Vagina (tissue), 2 donors: Measurements from ENCODE around the gene SLC25A25.

Experiments
- POLR2A ChIP-seq, 2 donors: fragments of 450-650 bp; IDR thresholded peaks; one replicate each; pipeline ENCODE4 v1.6.1; 2017; ENCODE audit warnings: antibody characterized with exemption in 2 of 2, mild to moderate bottlenecking in 2 of 2, moderate library complexity in 2 of 2
- TF ChIP-seq, protein P1 (sequence below), 3 experiments: fragments of 450-650 bp in 2 of 3; fragments of 200-600 bp in 1 of 3; sonication (generic) in 1 of 3; IDR thresholded peaks; one replicate each; pipeline ENCODE4 v1.5.1; 2017 to 2019; ENCODE audit warnings: antibody characterized with exemption in 3 of 3, mild to moderate bottlenecking in 2 of 3, moderate library complexity in 2 of 3

DNA sequence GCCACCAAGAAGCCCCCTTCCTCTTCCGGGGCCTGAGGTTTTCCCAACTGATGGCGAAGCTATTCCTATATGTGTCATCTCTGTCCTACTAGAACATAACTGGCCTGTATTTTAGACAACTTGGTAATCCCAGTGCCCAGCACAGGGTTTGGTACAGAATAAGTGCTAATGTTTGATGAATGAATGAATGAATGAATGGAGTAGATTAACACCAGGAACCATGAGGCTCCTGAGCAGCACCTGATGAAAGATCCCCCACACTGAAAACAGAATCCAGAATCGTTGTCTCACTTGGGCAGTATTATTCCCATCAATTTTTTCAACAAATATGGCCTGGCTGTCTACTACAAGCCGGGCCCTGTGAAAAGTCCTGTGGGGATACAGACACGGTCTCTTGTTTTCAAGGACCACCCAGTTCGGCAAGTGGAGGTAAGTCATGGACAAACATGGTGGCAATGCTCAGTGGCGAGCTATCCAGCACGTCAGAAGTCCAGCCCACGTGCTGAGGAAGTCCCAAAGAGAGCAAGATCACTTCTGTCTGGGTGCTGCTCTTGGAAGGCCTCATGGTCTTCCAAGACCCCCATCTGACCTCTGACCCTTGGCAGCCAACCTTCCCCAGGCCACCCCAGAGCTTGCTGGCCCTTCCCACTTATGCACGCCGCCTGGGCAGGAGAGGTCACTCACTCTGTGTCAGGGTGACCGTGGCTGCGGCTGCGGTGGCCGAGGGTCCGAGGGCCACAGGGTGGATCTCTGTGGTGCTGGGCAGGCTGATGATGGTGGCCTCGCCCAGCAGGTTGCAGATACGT, 1.9 kb upstream of the SLC25A25 start:
- no peak for TF ChIP-seq POLR2A (IDR thresholded peaks at IDR 0.05)
- TF ChIP-seq, protein P1, sequence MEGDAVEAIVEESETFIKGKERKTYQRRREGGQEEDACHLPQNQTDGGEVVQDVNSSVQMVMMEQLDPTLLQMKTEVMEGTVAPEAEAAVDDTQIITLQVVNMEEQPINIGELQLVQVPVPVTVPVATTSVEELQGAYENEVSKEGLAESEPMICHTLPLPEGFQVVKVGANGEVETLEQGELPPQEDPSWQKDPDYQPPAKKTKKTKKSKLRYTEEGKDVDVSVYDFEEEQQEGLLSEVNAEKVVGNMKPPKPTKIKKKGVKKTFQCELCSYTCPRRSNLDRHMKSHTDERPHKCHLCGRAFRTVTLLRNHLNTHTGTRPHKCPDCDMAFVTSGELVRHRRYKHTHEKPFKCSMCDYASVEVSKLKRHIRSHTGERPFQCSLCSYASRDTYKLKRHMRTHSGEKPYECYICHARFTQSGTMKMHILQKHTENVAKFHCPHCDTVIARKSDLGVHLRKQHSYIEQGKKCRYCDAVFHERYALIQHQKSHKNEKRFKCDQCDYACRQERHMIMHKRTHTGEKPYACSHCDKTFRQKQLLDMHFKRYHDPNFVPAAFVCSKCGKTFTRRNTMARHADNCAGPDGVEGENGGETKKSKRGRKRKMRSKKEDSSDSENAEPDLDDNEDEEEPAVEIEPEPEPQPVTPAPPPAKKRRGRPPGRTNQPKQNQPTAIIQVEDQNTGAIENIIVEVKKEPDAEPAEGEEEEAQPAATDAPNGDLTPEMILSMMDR (IDR thresholded peaks at IDR 0.05) = no peak
